GM12878 (cell line): Measurements from ENCODE around the gene THEM4. TPM values are rescaled to one million over a fixed set of nuclear protein-coding genes. Genes with fewer than 3 reads are reported as not detected.

ENCODE experiments used
- ATAC-seq: fragments of 200-7000 bp; cut with Tn5 transposase; 3 replicates; pipeline ENCODE4 v1.9.1; 2020; ENCODE audit warnings: mild to moderate bottlenecking, moderate library complexity
- BruUV-seq: library from RNA; stranded (reverse); fragments of 400-500 nt; replicated peaks from 2 replicates; lab custom pipeline; 2021; lab: Mats Ljungman, UMichigan
- CTCF ChIA-PET: fragments of 300-600 bp; sonication (Branson Sonifier 250); formaldehyde crosslinking; extraction: SDS; loops from one replicate; lab custom pipeline; 2021; ENCODE audit warnings: inconsistent platforms; lab: Yijun Ruan, JAX
- POLR2A ChIA-PET: fragments of 350-600 bp; formaldehyde crosslinking; extraction: SDS; loops from one replicate; lab custom pipeline; 2021; ENCODE audit warnings: inconsistent platforms; lab: Charles Lee
- RAD21 ChIA-PET: fragments of 300-600 bp; sonication (Branson Sonifier 250); formaldehyde crosslinking; loops from one replicate; lab custom pipeline; 2023; ENCODE audit warnings: antibody characterized with exemption; ENCODE audit not compliant: unreplicated experiment; lab: Charles Lee
- SMC1A ChIA-PET: fragments of 300-600 bp; sonication (Branson Sonifier 250); formaldehyde crosslinking; loops from one replicate; lab custom pipeline; 2023; ENCODE audit not compliant: unreplicated experiment, uncharacterized antibody; lab: Charles Lee
- DNase-seq: peaks from one replicate; pipeline ENCODE4 v3.0.0-alpha.2; 2011; ENCODE audit warnings: low read depth, low spot score
- FAIRE-seq: peaks from 3 replicates; lab custom pipeline; 2011; peaks lifted over from hg19 to GRCh38; lab: Jason Lieb, UNC
- H2AFZ ChIP-seq: 2 replicates; pipeline ENCODE4 v1.6.0; 2011; ENCODE audit warnings: low read depth, low read length, control low read depth; ENCODE audit not compliant: control insufficient read depth
- H3K27ac ChIP-seq: 2 replicates; pipeline ENCODE4 v1.5.1; 2011; ENCODE audit warnings: control low read depth; ENCODE audit not compliant: control insufficient read depth, insufficient read depth
- H3K27me3 ChIP-seq, 2 experiments: replicated peaks in 1 of 2; 2 replicates each; pipeline versions ENCODE4 v1.6.0 to v1.6.1; 2011; ENCODE audit warnings: low read length in 1 of 2; ENCODE audit not compliant: control insufficient read depth in 2 of 2, insufficient read depth in 2 of 2
- H3K36me3 ChIP-seq, 2 experiments: 2 replicates each; pipeline ENCODE4 v1.5.1; 2011; ENCODE audit warnings: low read length in 1 of 2; ENCODE audit not compliant: control insufficient read depth in 2 of 2, insufficient read depth in 2 of 2
- H3K4me1 ChIP-seq: 2 replicates; pipeline ENCODE4 v1.6.1; 2011; ENCODE audit warnings: mild to moderate bottlenecking, low read length, moderate library complexity, mixed read lengths; ENCODE audit not compliant: control insufficient read depth, insufficient read depth
- H3K4me2 ChIP-seq: 2 replicates; pipeline ENCODE4 v1.6.0; 2011; ENCODE audit warnings: control low read depth; ENCODE audit not compliant: control insufficient read depth, insufficient read depth
- H3K4me3 ChIP-seq: fragments of 200-600 bp; sonication (generic); 2 replicates; pipeline ENCODE4 v1.5.1; 2016
- H3K79me2 ChIP-seq: 2 replicates; pipeline ENCODE4 v1.6.0; 2011; ENCODE audit warnings: low read length; ENCODE audit not compliant: control insufficient read depth, insufficient read depth
- H3K9ac ChIP-seq: 2 replicates; pipeline ENCODE4 v1.8.0; 2011; ENCODE audit warnings: low read length, control low read depth, mixed read lengths; ENCODE audit not compliant: control insufficient read depth, insufficient read depth
- H3K9me3 ChIP-seq: replicated peaks from 3 replicates; pipeline ENCODE4 v1.5.1; 2011; ENCODE audit warnings: mild to moderate bottlenecking, low read length; ENCODE audit not compliant: control insufficient read depth, insufficient read depth
- H4K20me1 ChIP-seq: 2 replicates; pipeline ENCODE4 v1.6.0; 2011; ENCODE audit not compliant: control insufficient read depth, insufficient read depth
- BACH1 ChIP-seq: fragments of 450-650 bp; IDR thresholded peaks from 2 replicates; pipeline ENCODE4 v1.6.1; 2017; ENCODE audit warnings: mild to moderate bottlenecking, borderline replicate concordance
- CHD2 ChIP-seq: IDR thresholded peaks from 2 replicates; pipeline ENCODE4 v1.6.1; 2011; ENCODE audit warnings: low read depth, low read length, improper control_type of control experiment, borderline replicate concordance
- DPF2 ChIP-seq: fragments of 450-650 bp; IDR thresholded peaks from 2 replicates; pipeline ENCODE4 v1.6.1; 2017; ENCODE audit warnings: mild to moderate bottlenecking
- FOXM1 ChIP-seq: IDR thresholded peaks from 2 replicates; pipeline ENCODE4 v1.6.1; 2012; ENCODE audit warnings: low read depth, mild to moderate bottlenecking, inconsistent platforms, low read length, moderate library complexity
- KAT2A ChIP-seq: conservative IDR thresholded peaks from 2 replicates; pipeline ENCODE4 v1.6.1; 2011; ENCODE audit warnings: low read depth, low read length; ENCODE audit not compliant: control insufficient read depth
- MYC ChIP-seq: IDR thresholded peaks from 2 replicates; pipeline ENCODE4 v1.6.1; 2011; ENCODE audit warnings: mild to moderate bottlenecking, low read length, moderate library complexity, inconsistent platforms; ENCODE audit not compliant: insufficient read depth, insufficient replicate concordance, insufficient read length, severe bottlenecking
- PML ChIP-seq: IDR thresholded peaks from 2 replicates; pipeline ENCODE4 v1.6.1; 2012; ENCODE audit warnings: low read length, inconsistent platforms
- RCOR1 ChIP-seq: conservative IDR thresholded peaks from 2 replicates; pipeline ENCODE4 v1.6.1; 2012; ENCODE audit warnings: low read depth, low read length, improper control_type of control experiment
- SMAD1 ChIP-seq: fragments of 450-650 bp; IDR thresholded peaks from 2 replicates; pipeline ENCODE4 v1.6.1; 2018; ENCODE audit warnings: mild to moderate bottlenecking, low read depth; ENCODE audit not compliant: partially characterized antibody
- SRF ChIP-seq, 2 experiments: IDR thresholded peaks; 2 replicates each; pipeline ENCODE4 v1.6.1; 2011; ENCODE audit warnings: low read depth in 2 of 2, low read length in 2 of 2, mild to moderate bottlenecking in 1 of 2, moderate library complexity in 1 of 2
- ZZZ3 ChIP-seq: IDR thresholded peaks from 2 replicates; pipeline ENCODE4 v1.6.1; 2011; ENCODE audit warnings: low read depth; ENCODE audit not compliant: control insufficient read depth, insufficient read length
- WGBS: methylation state at CpG from one replicate; pipeline ENCODE4 v1.1.6; 2016; ENCODE audit warnings: low lambda C conversion rate; ENCODE audit not compliant: insufficient replicate concordance, insufficient coverage; ENCODE audit errors: missing lambda C conversion rate; 5-methylcytosine and 5-hydroxymethylcytosine counted together
- in situ Hi-C: fragments of 300-500 bp; cut with MboI; formaldehyde crosslinking; loops from 9 replicates; pipeline ENCODE4 v1.14.3; 2018; ENCODE audit warnings: mixed read lengths
- intact Hi-C: fragments of 100-400 bp; cut with micrococcal nuclease; formaldehyde crosslinking; loops from one replicate; pipeline ENCODE4 v1.14.2; 2022; ENCODE audit not compliant: unreplicated experiment
- polyA plus RNA-seq, 11 experiments: library from polyadenylated mRNA; depleted of rRNA in 4 of 11; unstranded in 6 of 11; stranded (reverse) in 5 of 11; fragments of >200 nt; fragmentation: Nextera tagmentation in 4 of 11; fragmentation: Illumina TruSeq in 1 of 11; extraction: Ambion mirVana in 4 of 11; extraction: Trizol in 1 of 11; gene quantifications; 1 replicate in 1 of 11; 2 replicates in 10 of 11; pipeline versions ENCODE4 v1.2.1 to v1.2.3, GENCODE V29; 2011 to 2016; ENCODE audit warnings: inconsistent platforms in 2 of 11, missing spikeins in 2 of 11, low read depth in 1 of 11
- total RNA-seq, 4 experiments: library from RNA; depleted of rRNA in 3 of 4; stranded (reverse); fragments of >200 nt in 3 of 4; fragmentation: Illumina TruSeq in 1 of 4; extraction: Trizol in 1 of 4; gene quantifications; 2 replicates each; pipeline versions ENCODE4 v1.2.1 to v1.2.3, GENCODE V29; 2013 to 2021
- TF ChIP-seq, protein P1 (sequence below): fragments of 450-650 bp; formaldehyde crosslinking; IDR thresholded peaks from 2 replicates; pipeline ENCODE4 v1.4.0; 2022; ENCODE audit warnings: mild to moderate bottlenecking, moderate library complexity
- TF ChIP-seq, protein P2 (sequence below): IDR thresholded peaks from 2 replicates; pipeline ENCODE4 v1.6.1; 2011; ENCODE audit warnings: borderline replicate concordance, low read depth, mild to moderate bottlenecking, moderate library complexity, low read length; ENCODE audit not compliant: insufficient read depth, poor library complexity, severe bottlenecking

The THEM4 gene
- total and polyA plus RNA-seq, 10 of the 15 experiments (the other 5 are each of a cell fraction or from before 2014, with no cell fraction given), result 3.4 to 30.8 (median 17.9) TPM

DNA sequence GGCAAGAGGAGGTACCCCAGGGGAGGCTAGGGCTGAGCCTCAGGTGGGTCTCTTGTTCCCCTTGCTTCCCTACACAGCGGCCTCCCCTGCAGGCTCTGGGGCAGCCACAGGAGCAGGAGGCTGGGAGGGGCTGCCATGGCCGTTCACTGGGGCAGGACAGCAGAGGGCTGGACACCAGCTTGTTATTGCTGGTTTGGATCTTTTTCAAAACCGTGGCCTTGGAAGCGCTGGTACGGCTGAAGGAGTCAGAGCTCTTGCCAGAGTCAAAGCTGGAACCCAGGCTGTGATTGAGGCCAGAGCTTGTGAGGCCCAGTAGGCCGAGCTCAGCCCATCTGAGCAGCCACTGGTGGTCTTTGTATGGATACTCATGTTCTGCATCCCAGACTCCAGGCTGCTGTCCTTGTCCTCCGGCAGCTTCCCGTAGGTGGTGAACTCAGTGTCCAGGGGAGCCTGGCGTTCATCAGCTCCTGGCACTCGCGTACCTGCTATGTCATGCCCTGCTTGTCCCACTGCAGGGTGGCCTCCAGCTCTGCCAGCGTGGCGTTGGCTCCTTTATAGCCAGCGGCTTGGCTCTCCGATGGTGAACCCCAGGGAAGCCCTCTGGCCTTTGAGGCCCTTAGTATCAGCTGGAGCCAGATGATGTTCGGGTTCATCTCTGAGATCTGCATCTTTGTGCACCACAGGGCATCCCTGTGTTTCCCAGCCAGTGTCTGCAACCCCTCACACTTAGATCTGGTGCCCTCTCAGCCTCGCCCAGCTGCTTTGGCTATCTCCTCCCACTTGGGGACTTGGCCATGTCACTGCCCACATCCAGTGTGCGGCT is 40.3 kb upstream of the THEM4 start:
- in situ Hi-C loops (no loop called here), intact Hi-C loops (no loop called here)
- no peaks in the 10 kb centered on the region for H3K4me1 ChIP-seq
- FAIRE-seq, result no peak
- ATAC-seq, result no peak
- RAD21 ChIA-PET, result no interaction called here
- BruUV-seq, result no TSS peak
- CTCF ChIA-PET, result interaction anchor here (0.6 to 1.3 kb wide), 7 partner anchors 14 to 101 kb away, joined by 3 to 5 read pairs (median 4); no protein-coding TSS in a partner anchor
- H4K20me1 ChIP-seq, result no peaks in the 10 kb centered on the region
- SMC1A ChIA-PET, result interaction anchor here (1.0 kb wide), 1 partner anchor 13 kb away, joined by 3 read pairs; no protein-coding TSS in a partner anchor
- TF ChIP-seq CHD2 (no peak), FOXM1 (no peak), SRF (IDR thresholded peaks at IDR 0.05; ENCODE audit: low read depth in 2 of 2, low read length in 2 of 2) (no peak), BACH1 (no peak), DPF2 (no peak), RCOR1 (no peak), SMAD1 (no peak), ZZZ3 (no peak), PML (no peak), KAT2A (no peak), MYC (no peak)
- TF ChIP-seq, protein P1, sequence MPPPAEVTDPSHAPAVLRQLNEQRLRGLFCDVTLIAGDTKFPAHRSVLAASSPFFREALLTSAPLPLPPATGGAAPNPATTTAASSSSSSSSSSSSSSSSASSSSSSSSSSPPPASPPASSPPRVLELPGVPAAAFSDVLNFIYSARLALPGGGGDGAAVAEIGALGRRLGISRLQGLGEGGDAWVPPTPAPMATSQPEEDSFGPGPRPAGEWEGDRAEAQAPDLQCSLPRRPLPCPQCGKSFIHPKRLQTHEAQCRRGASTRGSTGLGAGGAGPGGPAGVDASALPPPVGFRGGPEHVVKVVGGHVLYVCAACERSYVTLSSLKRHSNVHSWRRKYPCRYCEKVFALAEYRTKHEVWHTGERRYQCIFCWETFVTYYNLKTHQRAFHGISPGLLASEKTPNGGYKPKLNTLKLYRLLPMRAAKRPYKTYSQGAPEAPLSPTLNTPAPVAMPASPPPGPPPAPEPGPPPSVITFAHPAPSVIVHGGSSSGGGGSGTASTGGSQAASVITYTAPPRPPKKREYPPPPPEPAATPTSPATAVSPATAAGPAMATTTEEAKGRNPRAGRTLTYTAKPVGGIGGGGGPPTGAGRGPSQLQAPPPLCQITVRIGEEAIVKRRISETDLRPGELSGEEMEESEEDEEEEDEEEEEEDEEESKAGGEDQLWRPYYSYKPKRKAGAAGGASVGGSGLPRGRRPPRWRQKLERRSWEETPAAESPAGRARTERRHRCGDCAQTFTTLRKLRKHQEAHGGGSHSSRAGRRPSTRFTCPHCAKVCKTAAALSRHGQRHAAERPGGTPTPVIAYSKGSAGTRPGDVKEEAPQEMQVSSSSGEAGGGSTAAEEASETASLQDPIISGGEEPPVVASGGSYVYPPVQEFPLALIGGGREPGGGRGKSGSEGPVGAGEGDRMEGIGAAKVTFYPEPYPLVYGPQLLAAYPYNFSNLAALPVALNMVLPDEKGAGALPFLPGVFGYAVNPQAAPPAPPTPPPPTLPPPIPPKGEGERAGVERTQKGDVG (CRISPR knock-in tag), result no peak
- TF ChIP-seq, protein P2, sequence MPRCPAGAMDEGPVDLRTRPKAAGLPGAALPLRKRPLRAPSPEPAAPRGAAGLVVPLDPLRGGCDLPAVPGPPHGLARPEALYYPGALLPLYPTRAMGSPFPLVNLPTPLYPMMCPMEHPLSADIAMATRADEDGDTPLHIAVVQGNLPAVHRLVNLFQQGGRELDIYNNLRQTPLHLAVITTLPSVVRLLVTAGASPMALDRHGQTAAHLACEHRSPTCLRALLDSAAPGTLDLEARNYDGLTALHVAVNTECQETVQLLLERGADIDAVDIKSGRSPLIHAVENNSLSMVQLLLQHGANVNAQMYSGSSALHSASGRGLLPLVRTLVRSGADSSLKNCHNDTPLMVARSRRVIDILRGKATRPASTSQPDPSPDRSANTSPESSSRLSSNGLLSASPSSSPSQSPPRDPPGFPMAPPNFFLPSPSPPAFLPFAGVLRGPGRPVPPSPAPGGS, result no peak
- 64% methylated on average over 18 of the region's 18 CpGs for WGBS
- no peak overlapping the region for H3K4me2 ChIP-seq
- H3K9ac ChIP-seq, result no peak overlapping the region
- no peak overlapping the region for H3K4me3 ChIP-seq
- no peak for DNase-seq
- peaks cover 3 to 7% of the 10 kb centered on the region in 2 experiments; a peak in 3 of 4 replicates for H3K27me3 ChIP-seq
- H3K9me3 ChIP-seq, result no peaks in the 10 kb centered on the region
- H3K36me3 ChIP-seq, result no peaks in the 10 kb centered on the region
- no peaks in the 10 kb centered on the region for H3K79me2 ChIP-seq
- no peak overlapping the region for H3K27ac ChIP-seq
- POLR2A ChIA-PET, result interaction anchor here (0.9 kb wide), 1 partner anchor 18 kb away, joined by 5 read pairs; no protein-coding TSS in a partner anchor
- H2AFZ ChIP-seq, result no peak overlapping the region
